Nucleus accumbens (tissue), 56 donors: ENCODE measurements around the gene TNKS1BP1.
"Not testable (repeated sequence)": the region's sequence is repeated elsewhere in the genome, so short reads cannot be mapped to it uniquely, and the experiment has no call there.

Experiments used
- DNase-seq, 56 donors: peaks; one replicate each; lab custom pipeline; 2025; lab: John Stamatoyannopoulos, UW

TNKS1BP1 gene

GRCh38 chr11:57301711-57302423 lies 22.9 kb downstream of the TNKS1BP1 start:
- DNase-seq: no peak

GRCh38 chr11:57300785-57301184 lies 24.0 kb downstream of the TNKS1BP1 start:
- no peak for DNase-seq

- no peak for DNase-seq
Measured at GRCh38 chr11:57299150-57299737, 25.5 kb downstream of the TNKS1BP1 start.

GRCh38 chr11:57297221-57297620 lies 27.5 kb downstream of the TNKS1BP1 start:
- DNase-seq: no peak

GRCh38 chr11:57296205-57296604 lies 28.5 kb downstream of the TNKS1BP1 start:
- not testable (repeated sequence) for DNase-seq

GRCh38 chr11:57294225-57295131 lies 30.3 kb downstream of the TNKS1BP1 start:
- DNase-seq: peak in 11 of 56 donors; percentile 8 to 48 (median 22)

GRCh38 chr11:57290288-57290687 lies 34.5 kb downstream of the TNKS1BP1 start:
- DNase-seq: no peak

- no peak for DNase-seq
Measured at GRCh38 chr11:57288771-57289579, 35.8 kb downstream of the TNKS1BP1 start.

- no peak for DNase-seq
Measured at GRCh38 chr11:57287884-57288283, 36.9 kb downstream of the TNKS1BP1 start.

- no peak for DNase-seq
Measured at GRCh38 chr11:57283231-57283990, 41.3 kb downstream of the TNKS1BP1 start.

- DNase-seq: not testable (repeated sequence)
Measured at GRCh38 chr11:57281546-57281945, 43.2 kb downstream of the TNKS1BP1 start.

- DNase-seq: no peak
Measured at GRCh38 chr11:57279116-57279515, 45.6 kb downstream of the TNKS1BP1 start.

- DNase-seq: no peak
Measured at GRCh38 chr11:57278721-57279095, 46.0 kb downstream of the TNKS1BP1 start.

- peak in 46 of 56 donors; percentile 4 to 76 (median 34) for DNase-seq
Measured at GRCh38 chr11:57277845-57278720, 46.7 kb downstream of the TNKS1BP1 start.

GRCh38 chr11:57276971-57277675 lies 47.6 kb downstream of the TNKS1BP1 start:
- DNase-seq: no peak

- DNase-seq: no peak
Measured at GRCh38 chr11:57276169-57276970, 48.4 kb downstream of the TNKS1BP1 start.

GRCh38 chr11:57275582-57275981 lies 49.2 kb downstream of the TNKS1BP1 start:
- DNase-seq: no peak
